Measurements from ENCODE around the gene ZC3HAV1. TPM values are rescaled to one million over a fixed set of nuclear protein-coding genes. Genes with fewer than 3 reads are reported as not detected.

ZC3HAV1 gene
- total RNA-seq, 1 experiment from 2014 or later: 38.0 TPM

- TF ChIP-seq ATF1 (CRISPR knock-in tag; IDR thresholded peaks at IDR 0.05): no peak
- no peak for TF ChIP-seq CREM (CRISPR knock-in tag; IDR thresholded peaks at IDR 0.05)
- TF ChIP-seq SMAD3 (CRISPR knock-in tag; IDR thresholded peaks at IDR 0.05; ENCODE audit: borderline replicate concordance): no peak
- no peak for TF ChIP-seq ZNF416 (CRISPR knock-in tag; IDR thresholded peaks at IDR 0.05)
- no peak for TF ChIP-seq JAZF1 (CRISPR knock-in tag; IDR thresholded peaks at IDR 0.05)
- TF ChIP-seq E2F4 (CRISPR knock-in tag; IDR thresholded peaks at IDR 0.05; ENCODE audit: borderline replicate concordance, low read depth): no peak
Measured at GRCh38 chr7:139072796-139073195, 36.7 kb downstream of the ZC3HAV1 start (continued).

GRCh38 chr7:139071680-139072079 is 37.8 kb downstream of the ZC3HAV1 start:
- Mint-ChIP-seq H3K36me3 (peaks cover 68% of the 10 kb centered on the region), H3K27me3 (ENCODE audit: low read depth) (no peaks in the 10 kb centered on the region), H3K27ac (no peak overlapping the region), H3K4me1 (no peaks in the 10 kb centered on the region), H3K9me3 (peaks cover 10% of the 10 kb centered on the region), H3K4me3 (no peak overlapping the region)
- ATAC-seq (no peak), DNase-seq (ENCODE audit: low spot score) (no peak)
- TF ChIP-seq NFE2L1 (CRISPR knock-in tag; IDR thresholded peaks at IDR 0.05) (no peak), JUN (CRISPR knock-in tag; IDR thresholded peaks at IDR 0.05) (no peak), TCF7 (CRISPR knock-in tag; IDR thresholded peaks at IDR 0.05; ENCODE audit: low read depth) (no peak), PREB (CRISPR knock-in tag; IDR thresholded peaks at IDR 0.05; ENCODE audit: borderline replicate concordance) (no peak), ZNF263 (CRISPR knock-in tag; IDR thresholded peaks at IDR 0.05; ENCODE audit: low read depth) (no peak), GTF2I (CRISPR knock-in tag; conservative IDR thresholded peaks at IDR 0.05) (no peak), ZNF317 (CRISPR knock-in tag; IDR thresholded peaks at IDR 0.05; ENCODE audit: borderline replicate concordance, low read depth) (no peak), FOXK1 (CRISPR knock-in tag; IDR thresholded peaks at IDR 0.05) (no peak), STAT6 (CRISPR knock-in tag; conservative IDR thresholded peaks at IDR 0.05; ENCODE audit: low read depth) (no peak), AR (CRISPR knock-in tag; IDR thresholded peaks at IDR 0.05) (no peak), TEAD1 (CRISPR knock-in tag; IDR thresholded peaks at IDR 0.05) (no peak), RORB (CRISPR knock-in tag; IDR thresholded peaks at IDR 0.05) (no peak), MYBL2 (CRISPR knock-in tag; IDR thresholded peaks at IDR 0.05) (no peak), CREB1 (CRISPR knock-in tag; IDR thresholded peaks at IDR 0.05) (no peak)
- CTCF ChIA-PET: no interaction called here
- POLR2A ChIA-PET: no interaction called here

Data from WTC11 (cell line).